Mesenteric fat pad (tissue), 1 donor: ENCODE data around the gene SLC1A5. TPM values are rescaled to one million over a fixed set of nuclear protein-coding genes. Genes with fewer than 3 reads are reported as not detected.

Experiments
- DNase-seq: peaks from one replicate; pipeline ENCODE4 v3.0.0-alpha.2; 2020; ENCODE audit warnings: low spot score
- total RNA-seq: library from RNA; stranded (reverse); fragmentation: NEBNext Ultra II Directional; extraction: Animal tissue kit (Norgen Biotek cat#: 25700); gene quantifications from one replicate; pipeline ENCODE4 v1.2.1, GENCODE V29; 2021
- donor health status: DM: yes; HTN: yes; CAD: no.

Gene SLC1A5
- total RNA-seq, 1 donor from 2014 or later: 168 TPM

DNA sequence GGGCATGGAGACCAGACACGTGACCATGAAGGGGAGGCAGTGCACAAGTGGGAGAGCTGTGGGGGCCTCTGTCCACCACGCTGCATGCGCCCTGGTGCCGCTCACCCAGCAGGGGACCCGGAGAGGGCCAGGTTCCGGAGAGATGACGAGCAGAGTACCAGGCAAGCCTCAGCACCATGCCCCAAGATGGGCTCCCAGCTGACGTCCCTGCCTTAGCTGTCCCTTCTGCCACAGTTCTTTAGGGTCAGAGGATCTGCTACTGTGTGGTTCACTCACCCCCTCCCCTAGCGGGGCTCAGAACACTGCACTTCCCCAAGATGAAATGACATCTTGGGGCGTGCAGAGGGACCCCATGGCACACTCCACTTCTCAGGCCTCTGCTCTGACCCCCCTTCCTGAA, 61.8 kb downstream of the SLC1A5 start:
- DNase-seq: no peak

DNA sequence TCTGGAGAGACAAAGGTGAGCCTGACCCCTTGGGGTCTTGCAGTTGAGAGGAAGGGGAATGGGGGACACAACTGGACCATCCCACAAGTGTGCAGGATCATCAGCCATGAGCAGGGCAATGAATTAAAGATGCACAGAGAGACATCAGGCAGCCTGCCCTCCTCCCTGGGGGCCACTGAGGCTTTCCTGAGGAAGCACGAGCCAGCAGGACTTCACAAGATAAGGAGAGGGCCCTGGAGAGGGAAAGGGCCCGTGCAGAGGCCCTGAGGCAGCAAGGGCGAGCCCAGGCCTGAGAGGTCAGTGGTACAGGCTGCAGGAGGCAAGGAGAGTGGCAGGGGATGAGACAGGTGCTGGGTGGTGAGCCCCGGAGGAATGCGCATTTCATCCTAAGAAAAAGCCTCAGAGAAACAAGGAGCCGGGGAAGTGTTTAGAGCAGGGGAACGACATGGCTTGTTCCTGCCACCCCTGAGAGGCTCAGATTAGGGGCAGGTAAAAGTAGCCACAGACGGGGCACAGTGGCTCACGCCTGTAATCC, 62.5 kb downstream of the SLC1A5 start:
- no peak for DNase-seq

DNA sequence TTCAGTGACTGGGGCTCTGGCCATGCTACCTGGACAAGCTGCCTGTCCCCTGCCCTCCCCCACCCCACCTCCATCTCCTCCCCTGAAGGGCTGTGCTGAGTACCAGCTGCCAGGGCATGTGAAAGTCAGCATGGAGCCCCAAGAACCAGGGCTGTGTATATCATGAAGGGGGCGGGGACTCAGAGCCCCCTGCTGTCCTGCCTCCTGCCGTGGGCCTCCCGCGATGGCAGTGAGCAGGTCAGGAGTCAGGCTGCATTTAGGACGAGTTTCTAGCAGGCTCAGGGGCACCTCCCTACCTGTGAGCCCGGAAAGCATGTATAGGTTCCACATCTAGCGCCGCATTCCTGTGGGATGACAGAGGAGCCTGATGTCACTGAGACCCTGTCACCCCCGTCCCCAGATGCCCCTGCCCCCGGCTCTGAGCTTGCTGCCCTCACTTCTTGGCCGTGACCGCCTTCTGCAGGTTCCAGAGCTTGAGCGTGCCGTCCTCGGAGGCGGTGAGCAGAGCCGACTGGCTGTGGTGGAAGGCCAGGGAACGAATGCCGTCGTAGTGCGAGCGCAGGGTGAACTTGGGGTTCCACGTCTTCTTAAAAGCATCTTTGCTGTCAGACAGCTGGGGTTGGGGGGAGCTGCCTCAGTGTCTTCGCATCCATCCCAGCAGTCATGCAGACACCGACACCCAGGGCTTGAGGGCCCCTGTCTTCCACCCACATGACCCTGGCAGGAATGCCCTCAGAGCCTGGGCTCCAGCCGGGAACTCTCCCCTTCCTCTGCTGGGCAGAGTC, 63.2 kb downstream of the SLC1A5 start:
- DNase-seq: no peak

Other genes with a start within 250 kb of the SLC1A5 start
- gene CALM3, start 187.3 kb downstream of the SLC1A5 start, total RNA-seq: 125 TPM
- gene PTGIR, start 163.5 kb downstream of the SLC1A5 start, total RNA-seq: 7.2 TPM
- not detected for gene GNG8, start 152.4 kb downstream of the SLC1A5 start, total RNA-seq
- 3.4 TPM for gene DACT3, start 127.4 kb downstream of the SLC1A5 start, total RNA-seq
- gene PRKD2, start 71.5 kb downstream of the SLC1A5 start, total RNA-seq: 43.2 TPM
- gene FKRP, start 42.5 kb downstream of the SLC1A5 start, total RNA-seq: 13.2 TPM
- gene STRN4, start 42.1 kb downstream of the SLC1A5 start, total RNA-seq: 72.9 TPM
- gene AP2S1, start 62.3 kb upstream of the SLC1A5 start, total RNA-seq: 228 TPM
- gene ARHGAP35, start 72.4 kb upstream of the SLC1A5 start, total RNA-seq: 53.3 TPM
- not detected for gene NPAS1, start 231.2 kb upstream of the SLC1A5 start, total RNA-seq